Natural killer cell treated with Interleukin-12 subunit alpha and Interleukin-12 subunit beta and Interleukin-15 and Interleukin-18, amount 100 ng/mL, for 72 hours (primary cell): ENCODE measurements around the gene TRPM6. TPM values are rescaled to one million over a fixed set of nuclear protein-coding genes. Genes with fewer than 3 reads are reported as not detected.
A peak's percentile ranks its signal among the peaks of the same experiment; 100 is the strongest.
"Not testable (repeated sequence)": the region's sequence is repeated elsewhere in the genome, so short reads cannot be mapped to it uniquely, and the experiment has no call there.

Experiments
- ATAC-seq, 2 donors: fragments of 150-1000 bp; cut with Tn5 transposase in 1 of 2; sonication (Bioruptor Pico), chemical (Tn5 transposase) in 1 of 2; 2 replicates each; pipeline ENCODE4 v1.10.0; 2021
- DNase-seq: peaks from one replicate; pipeline ENCODE4 v3.0.0; 2022; ENCODE audit warnings: low spot score
- H3K27ac Mint-ChIP-seq, 2 donors: 1 replicate in 1 of 2; 2 replicates in 1 of 2; pipeline ENCODE4 v1.8.0; 2022; ENCODE audit warnings: mixed read lengths in 2 of 2, mild to moderate bottlenecking in 1 of 2, moderate library complexity in 1 of 2
- H3K27me3 Mint-ChIP-seq, 2 donors: 1 replicate in 1 of 2; 2 replicates in 1 of 2; pipeline ENCODE4 v1.8.0; 2022; ENCODE audit warnings: mixed read lengths in 2 of 2
- H3K36me3 Mint-ChIP-seq: one replicate; pipeline ENCODE4 v1.8.0; 2022; ENCODE audit warnings: mixed read lengths
- H3K4me1 Mint-ChIP-seq, 2 donors: 1 replicate in 1 of 2; 2 replicates in 1 of 2; pipeline ENCODE4 v1.8.0; 2022; ENCODE audit warnings: low read depth in 2 of 2, mixed read lengths in 2 of 2, mild to moderate bottlenecking in 1 of 2
- H3K4me3 Mint-ChIP-seq: one replicate; pipeline ENCODE4 v1.8.0; 2022; ENCODE audit warnings: mixed read lengths
- H3K9me3 Mint-ChIP-seq: 2 replicates; pipeline ENCODE4 v1.8.0; 2022; ENCODE audit warnings: mixed read lengths
- total RNA-seq, 2 donors: library from RNA; stranded (reverse); gene quantifications; one replicate each; pipeline ENCODE4 v1.2.3, GENCODE V29; 2022

Gene TRPM6
- total RNA-seq, 2 donors from 2014 or later = 0.12 to 1.6 TPM

DNA sequence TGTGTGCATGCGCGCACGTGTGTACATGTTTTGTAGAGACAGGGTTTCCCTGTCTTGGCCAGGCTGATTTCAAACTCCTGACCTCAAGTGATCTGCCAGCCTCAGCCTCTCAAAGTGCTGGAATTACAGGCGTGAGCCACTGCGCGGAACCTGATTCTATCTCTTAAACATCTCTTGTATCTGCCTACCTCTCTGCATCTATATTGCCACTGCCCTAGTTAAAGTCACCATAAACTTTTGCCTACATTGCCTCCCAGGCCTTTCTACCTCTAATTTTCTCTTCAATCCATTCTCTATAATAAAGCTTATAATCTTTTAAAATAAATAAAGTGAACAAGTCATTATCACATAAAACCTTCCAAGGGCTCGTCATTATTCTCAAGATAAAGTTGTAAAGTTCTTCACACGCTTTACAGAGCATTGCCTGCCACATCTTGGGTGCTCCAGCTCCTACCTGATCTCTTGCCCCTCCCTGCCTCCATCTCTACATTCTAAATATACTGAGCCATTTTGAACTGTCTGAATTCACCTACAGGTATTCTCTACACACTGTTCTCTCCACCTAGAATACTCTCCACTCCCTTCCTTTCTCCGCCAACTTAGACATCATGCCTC, 15.0 kb downstream of the TRPM6 start:
- DNase-seq (no peak), ATAC-seq (no peak)
- no peaks in the 10 kb centered on the region for H3K36me3 Mint-ChIP-seq
- H3K27me3 Mint-ChIP-seq = peaks cover 12 to 26% of the 10 kb centered on the region in 2 donors
- H3K27ac Mint-ChIP-seq = no peak overlapping the region
- H3K4me1 Mint-ChIP-seq = no peaks in the 10 kb centered on the region
- no peak overlapping the region for H3K4me3 Mint-ChIP-seq
- H3K9me3 Mint-ChIP-seq = no peaks in the 10 kb centered on the region

DNA sequence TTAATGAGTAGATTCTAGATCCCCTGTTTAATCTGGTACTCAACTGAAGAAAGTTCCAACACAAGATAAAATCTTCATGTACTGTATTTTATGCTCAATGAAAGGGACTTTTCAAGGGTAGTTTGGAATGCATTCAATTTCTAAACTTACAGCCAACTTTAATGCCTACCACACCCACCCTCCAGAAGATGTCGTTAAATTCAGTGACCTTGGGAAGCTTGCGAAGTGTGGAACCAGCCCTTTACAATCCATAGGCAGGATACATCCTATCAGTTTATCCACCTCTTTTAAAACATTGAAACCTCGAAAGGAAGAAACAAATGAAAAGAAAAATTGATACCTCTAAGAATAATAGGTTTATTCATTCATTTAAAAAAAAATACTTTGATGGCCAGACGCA, 20.2 kb downstream of the TRPM6 start:
- no peak for ATAC-seq
- Mint-ChIP-seq H3K27me3 (peaks cover 6 to 17% of the 10 kb centered on the region in 2 donors), H3K27ac (no peak overlapping the region), H3K36me3 (no peaks in the 10 kb centered on the region), H3K4me1 (no peaks in the 10 kb centered on the region), H3K9me3 (no peaks in the 10 kb centered on the region), H3K4me3 (no peak overlapping the region)
- DNase-seq = no peak

DNA sequence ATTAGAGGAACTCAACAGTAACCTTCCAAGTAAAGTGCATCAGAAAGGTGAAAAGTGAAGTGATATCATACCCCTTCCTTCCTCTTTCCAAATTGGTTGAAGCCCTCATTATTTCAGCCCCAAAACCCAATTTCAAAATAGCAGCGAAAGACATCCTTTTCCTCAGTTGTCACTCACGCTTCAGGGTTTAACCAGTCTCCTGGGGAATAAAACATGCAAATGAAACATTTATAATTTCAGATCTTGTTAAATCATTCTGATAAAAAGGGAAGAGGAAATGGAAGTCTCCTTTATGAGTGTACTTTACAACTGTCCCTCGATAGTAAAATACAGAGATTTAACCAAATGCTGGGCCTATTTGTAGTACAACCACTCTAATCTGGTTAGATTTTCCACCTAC, 22.5 kb downstream of the TRPM6 start:
- Mint-ChIP-seq H3K27ac (no peak overlapping the region), H3K4me3 (no peak overlapping the region), H3K27me3 (peaks cover 4 to 14% of the 10 kb centered on the region in 2 donors), H3K9me3 (no peaks in the 10 kb centered on the region), H3K36me3 (no peaks in the 10 kb centered on the region), H3K4me1 (peaks cover 0 to 8% of the 10 kb centered on the region in 2 donors)
- ATAC-seq = no peak
- no peak for DNase-seq

DNA sequence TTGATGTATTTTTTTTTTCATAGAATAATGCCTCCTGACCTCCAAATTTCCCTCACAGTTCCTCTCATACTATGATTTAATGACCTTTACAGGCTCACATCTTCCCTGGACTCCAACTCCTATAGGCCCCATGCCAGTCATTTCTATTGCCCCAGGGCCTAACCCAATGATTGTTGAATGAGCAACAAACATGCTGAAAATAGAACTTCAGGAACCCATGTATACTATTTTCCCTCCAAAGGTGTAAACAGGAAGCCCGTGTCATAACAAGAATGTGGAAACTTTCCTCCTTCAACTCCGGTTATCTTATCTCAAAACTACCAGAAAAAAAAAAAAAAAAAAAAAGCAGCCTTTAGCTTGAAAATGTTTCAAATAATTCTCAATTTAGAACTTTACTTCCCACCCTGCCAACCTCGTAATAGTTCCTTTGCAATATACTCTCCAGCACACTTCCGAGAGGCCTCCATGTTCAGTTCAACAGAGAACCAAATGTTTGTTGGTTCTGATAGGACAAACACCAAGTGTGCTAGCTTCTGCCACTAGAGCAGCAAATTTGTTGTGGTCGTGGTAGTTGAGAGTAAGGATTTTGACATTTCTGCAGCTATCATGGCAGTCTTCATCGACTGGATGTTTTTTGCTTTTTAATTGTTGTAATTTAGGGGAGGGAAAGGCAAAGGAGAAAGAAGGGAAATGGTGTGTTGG, 25.8 kb downstream of the TRPM6 start:
- no peak for ATAC-seq

GRCh38 chr9:74861071-74861470, 26.6 kb downstream of the TRPM6 start:
- H3K9me3 Mint-ChIP-seq = no peaks in the 10 kb centered on the region
- ATAC-seq (no peak), DNase-seq (no peak)
- no peak overlapping the region for H3K4me3 Mint-ChIP-seq
- no peak overlapping the region for H3K27ac Mint-ChIP-seq
- H3K4me1 Mint-ChIP-seq = peaks cover 0 to 8% of the 10 kb centered on the region in 2 donors
- H3K36me3 Mint-ChIP-seq = no peaks in the 10 kb centered on the region
- H3K27me3 Mint-ChIP-seq = peaks cover 0 to 8% of the 10 kb centered on the region in 2 donors

More for the DNA sequence above, 25.8 kb downstream of the TRPM6 start:
- Mint-ChIP-seq H3K36me3 (no peaks in the 10 kb centered on the region), H3K4me1 (peaks cover 0 to 8% of the 10 kb centered on the region in 2 donors), H3K9me3 (no peaks in the 10 kb centered on the region), H3K4me3 (peak overlapping the region; percentile 7), H3K27me3 (peaks cover 0 to 6% of the 10 kb centered on the region in 2 donors), H3K27ac (peak overlapping the region in 1 of 2 donors; percentile 3)
- DNase-seq = no peak

DNA sequence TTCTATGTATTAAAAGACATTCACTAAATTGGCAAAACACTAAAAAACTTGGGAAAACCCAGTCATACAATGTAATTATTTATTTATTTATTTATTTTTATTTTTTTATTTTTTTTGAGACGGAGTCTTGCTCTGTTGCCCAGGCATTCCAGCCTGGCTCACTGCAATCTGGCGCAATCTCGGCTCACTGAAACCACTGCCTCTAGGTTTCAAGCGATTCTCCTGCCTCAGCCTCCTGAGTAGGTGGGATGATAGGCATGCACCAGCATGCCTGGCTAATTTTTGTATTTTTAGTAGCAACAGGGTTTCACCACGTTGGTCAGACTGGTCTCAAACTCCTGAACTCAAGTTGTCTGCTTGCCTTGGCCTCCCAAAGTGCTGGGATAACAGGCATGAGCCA, 27.5 kb downstream of the TRPM6 start:
- not testable (repeated sequence) for H3K36me3 Mint-ChIP-seq, DNase-seq, H3K4me3 Mint-ChIP-seq, H3K27ac Mint-ChIP-seq, H3K27me3 Mint-ChIP-seq, H3K4me1 Mint-ChIP-seq, ATAC-seq, H3K9me3 Mint-ChIP-seq

- no peaks in the 10 kb centered on the region for H3K9me3 Mint-ChIP-seq
Measured at GRCh38 chr9:74859786-74860185, 27.9 kb downstream of the TRPM6 start.

GRCh38 chr9:74858751-74859414, 28.8 kb downstream of the TRPM6 start:
- no peak for DNase-seq
- Mint-ChIP-seq H3K27me3 (peaks cover 0 to 8% of the 10 kb centered on the region in 2 donors), H3K4me1 (peaks cover 0 to 8% of the 10 kb centered on the region in 2 donors), H3K36me3 (no peaks in the 10 kb centered on the region), H3K9me3 (no peaks in the 10 kb centered on the region), H3K4me3 (no peak overlapping the region), H3K27ac (no peak overlapping the region)
- peak in 1 of 2 donors; percentile 38 for ATAC-seq

More at GRCh38 chr9:74859786-74860185, 27.9 kb downstream of the TRPM6 start:
- no peak for ATAC-seq
- peaks cover 0 to 8% of the 10 kb centered on the region in 2 donors for H3K27me3 Mint-ChIP-seq
- H3K4me3 Mint-ChIP-seq = no peak overlapping the region
- H3K4me1 Mint-ChIP-seq = peaks cover 0 to 8% of the 10 kb centered on the region in 2 donors
- DNase-seq = no peak
- H3K27ac Mint-ChIP-seq = no peak overlapping the region
- no peaks in the 10 kb centered on the region for H3K36me3 Mint-ChIP-seq

DNA sequence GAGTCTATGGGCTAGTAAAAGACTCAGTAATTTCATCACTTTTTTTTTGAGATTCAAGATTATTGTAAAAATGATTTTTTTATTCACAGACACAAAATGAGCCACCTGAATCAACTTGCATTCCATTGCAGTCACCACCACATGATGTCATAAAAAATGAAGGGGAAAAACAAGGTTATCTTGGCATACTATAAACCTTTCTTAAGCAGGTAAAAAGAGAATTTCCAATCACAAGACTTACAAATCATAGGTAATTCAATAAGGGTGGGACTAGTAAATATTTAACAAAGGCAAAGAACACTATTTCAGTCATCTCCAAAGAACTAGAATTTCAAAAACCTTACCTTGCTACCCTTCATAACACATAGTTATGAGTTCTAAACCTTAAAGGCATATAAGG, 30.7 kb downstream of the TRPM6 start:
- Mint-ChIP-seq H3K4me3 (no peak overlapping the region), H3K4me1 (peaks cover 0 to 5% of the 10 kb centered on the region in 2 donors), H3K27ac (no peak overlapping the region), H3K36me3 (no peaks in the 10 kb centered on the region), H3K27me3 (peaks cover 0 to 8% of the 10 kb centered on the region in 2 donors), H3K9me3 (no peaks in the 10 kb centered on the region)
- ATAC-seq = no peak
- no peak for DNase-seq

- Mint-ChIP-seq H3K4me1 (no peaks in the 10 kb centered on the region), H3K27me3 (peaks cover 0 to 8% of the 10 kb centered on the region in 2 donors), H3K36me3 (no peaks in the 10 kb centered on the region), H3K27ac (no peak overlapping the region), H3K4me3 (no peak overlapping the region), H3K9me3 (no peaks in the 10 kb centered on the region)
- ATAC-seq (no peak), DNase-seq (no peak)
Measured at GRCh38 chr9:74855072-74855471, 32.6 kb downstream of the TRPM6 start.

DNA sequence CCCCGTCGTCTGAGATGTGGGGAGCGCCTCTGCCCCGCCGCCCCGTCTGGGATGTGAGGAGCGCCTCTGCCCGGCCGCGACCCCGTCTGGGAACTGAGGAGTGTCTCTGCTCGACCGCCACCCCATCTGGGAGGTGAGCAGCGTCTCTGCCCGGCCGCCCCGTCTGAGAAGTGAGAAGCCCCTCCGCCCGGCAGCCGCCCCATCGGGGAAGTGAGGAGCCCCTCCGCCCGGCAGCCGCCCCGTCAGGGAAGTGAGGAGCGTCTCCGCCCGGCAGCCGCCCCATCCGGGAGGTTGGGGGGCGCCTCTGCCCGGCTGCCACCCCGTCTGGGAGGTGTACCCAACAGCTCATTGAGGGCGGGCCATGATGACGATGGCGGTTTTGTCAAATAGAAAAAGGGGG, 34.7 kb downstream of the TRPM6 start:
- H3K4me3 Mint-ChIP-seq, H3K27ac Mint-ChIP-seq, H3K9me3 Mint-ChIP-seq, DNase-seq, ATAC-seq, H3K36me3 Mint-ChIP-seq, H3K4me1 Mint-ChIP-seq, H3K27me3 Mint-ChIP-seq: not testable (repeated sequence)

GRCh38 chr9:74848153-74848525, 39.6 kb downstream of the TRPM6 start:
- Mint-ChIP-seq H3K4me1 (peaks cover 0 to 4% of the 10 kb centered on the region in 2 donors), H3K27ac (no peak overlapping the region)
- no peak for ATAC-seq

GRCh38 chr9:74847478-74848152, 40.1 kb downstream of the TRPM6 start:
- ATAC-seq (peak in 1 of 2 donors; percentile 83), DNase-seq (no peak)
- peaks cover 0 to 4% of the 10 kb centered on the region in 2 donors for H3K4me1 Mint-ChIP-seq
- no peaks in the 10 kb centered on the region for H3K9me3 Mint-ChIP-seq
- peak overlapping the region; percentile 35 for H3K4me3 Mint-ChIP-seq
- H3K27ac Mint-ChIP-seq = peak overlapping the region in 1 of 2 donors; percentile 31
- no peaks in the 10 kb centered on the region for H3K36me3 Mint-ChIP-seq
- H3K27me3 Mint-ChIP-seq = peaks cover 0 to 4% of the 10 kb centered on the region in 2 donors

More at GRCh38 chr9:74848153-74848525, 39.6 kb downstream of the TRPM6 start:
- Mint-ChIP-seq H3K9me3 (no peaks in the 10 kb centered on the region), H3K36me3 (no peaks in the 10 kb centered on the region), H3K4me3 (peak overlapping the region; percentile 18), H3K27me3 (peaks cover 0 to 4% of the 10 kb centered on the region in 2 donors)
- no peak for DNase-seq
